ENCODE results near the gene TOMM70. TPM values are rescaled to one million over a fixed set of nuclear protein-coding genes. Genes with fewer than 3 reads are reported as not detected.
"Not testable (repeated sequence)": the region's sequence is repeated elsewhere in the genome, so short reads cannot be mapped to it uniquely, and the experiment has no call there.

The TOMM70 gene
- total RNA-seq = 10 to 100 TPM; 26.9 to 34.1 (median 31.3) TPM

GRCh38 chr3:100400780-100401673, at the start of gene TOMM70, which contains the start of gene LNP1:
TOMM70 (minus strand) TSS chr3:100401089; CDS start chr3:100400949, 140 bp downstream.
LNP1 (plus strand) TSS chr3:100401539; CDS start chr3:100429730, 28,191 bp downstream.
- TF ChIP-seq POLR2AphosphoS5 (IDR thresholded peaks at IDR 0.05) = peak in 1 of 3 donors; percentile 65
- TF ChIP-seq CTCF (IDR thresholded peaks at IDR 0.05) = no peak
- peak in 1 of 2 donors; percentile 54 for TF ChIP-seq POLR2A (IDR thresholded peaks at IDR 0.05)
- TF ChIP-seq EP300 (IDR thresholded peaks at IDR 0.05) = no peak
- H3K27me3 ChIP-seq = no peaks in the 10 kb centered on the region
- H3K4me3 ChIP-seq = peak within 1 kb of the TSS; percentile 69
- peaks cover 49% of the 10 kb centered on the region for H3K4me1 ChIP-seq
- H3K9me3 ChIP-seq = no peaks in the 10 kb centered on the region
- WGBS = under 1% methylated on average over 47 of the region's 64 CpGs
- peak within 1 kb of the TSS; percentile 94 for H3K27ac ChIP-seq
- DNase-seq (ENCODE audit: low spot score in 2 of 2) = peak; percentile 98 to 99
- H3K36me3 ChIP-seq = no peaks in the 10 kb centered on the region

- 45% methylated on average over 2 of the region's 2 CpGs for WGBS
- no peak overlapping the region for H3K4me3 ChIP-seq
- no peak overlapping the region for H3K27ac ChIP-seq
- TF ChIP-seq CTCF (IDR thresholded peaks at IDR 0.05) (no peak), POLR2A (IDR thresholded peaks at IDR 0.05) (no peak), POLR2AphosphoS5 (IDR thresholded peaks at IDR 0.05) (no peak), EP300 (IDR thresholded peaks at IDR 0.05) (no peak)
- no peaks in the 10 kb centered on the region for H3K27me3 ChIP-seq
- DNase-seq (ENCODE audit: low spot score in 2 of 2) = no peak
- no peaks in the 10 kb centered on the region for H3K4me1 ChIP-seq
- H3K36me3 ChIP-seq = no peaks in the 10 kb centered on the region
- no peaks in the 10 kb centered on the region for H3K9me3 ChIP-seq
Observed at GRCh38 chr3:100449214-100449613, 48.3 kb upstream of the TOMM70 start.

GRCh38 chr3:100448079-100448478, 47.2 kb upstream of the TOMM70 start:
- no peaks in the 10 kb centered on the region for H3K9me3 ChIP-seq
- no peak overlapping the region for H3K27ac ChIP-seq
- 89% methylated on average over 1 of the region's 1 CpG for WGBS
- no peaks in the 10 kb centered on the region for H3K36me3 ChIP-seq
- no peak overlapping the region for H3K4me3 ChIP-seq
- H3K27me3 ChIP-seq = no peaks in the 10 kb centered on the region
- no peaks in the 10 kb centered on the region for H3K4me1 ChIP-seq
- DNase-seq (ENCODE audit: low spot score in 2 of 2) = no peak
- no peak for TF ChIP-seq POLR2A (IDR thresholded peaks at IDR 0.05)
- TF ChIP-seq EP300 (IDR thresholded peaks at IDR 0.05) = no peak
- no peak for TF ChIP-seq POLR2AphosphoS5 (IDR thresholded peaks at IDR 0.05)
- no peak for TF ChIP-seq CTCF (IDR thresholded peaks at IDR 0.05)

GRCh38 chr3:100447067-100447466, 46.2 kb upstream of the TOMM70 start:
- not testable (repeated sequence) for H3K36me3 ChIP-seq; H3K27ac ChIP-seq; DNase-seq (ENCODE audit: low spot score in 2 of 2); H3K4me1 ChIP-seq; H3K27me3 ChIP-seq; H3K4me3 ChIP-seq; H3K9me3 ChIP-seq
- WGBS = 97% methylated on average over 3 of the region's 3 CpGs

- no peaks in the 10 kb centered on the region for H3K4me1 ChIP-seq
- TF ChIP-seq EP300 (IDR thresholded peaks at IDR 0.05) (no peak), CTCF (IDR thresholded peaks at IDR 0.05) (no peak), POLR2A (IDR thresholded peaks at IDR 0.05) (no peak), POLR2AphosphoS5 (IDR thresholded peaks at IDR 0.05) (no peak)
- H3K36me3 ChIP-seq = no peaks in the 10 kb centered on the region
- no peaks in the 10 kb centered on the region for H3K27me3 ChIP-seq
- H3K27ac ChIP-seq = no peak overlapping the region
- no peak for DNase-seq (ENCODE audit: low spot score in 2 of 2)
- no peak overlapping the region for H3K4me3 ChIP-seq
- no peaks in the 10 kb centered on the region for H3K9me3 ChIP-seq
Observed at GRCh38 chr3:100443690-100444089, 42.8 kb upstream of the TOMM70 start.
